ENCODE results near the gene WDR87.

DNA sequence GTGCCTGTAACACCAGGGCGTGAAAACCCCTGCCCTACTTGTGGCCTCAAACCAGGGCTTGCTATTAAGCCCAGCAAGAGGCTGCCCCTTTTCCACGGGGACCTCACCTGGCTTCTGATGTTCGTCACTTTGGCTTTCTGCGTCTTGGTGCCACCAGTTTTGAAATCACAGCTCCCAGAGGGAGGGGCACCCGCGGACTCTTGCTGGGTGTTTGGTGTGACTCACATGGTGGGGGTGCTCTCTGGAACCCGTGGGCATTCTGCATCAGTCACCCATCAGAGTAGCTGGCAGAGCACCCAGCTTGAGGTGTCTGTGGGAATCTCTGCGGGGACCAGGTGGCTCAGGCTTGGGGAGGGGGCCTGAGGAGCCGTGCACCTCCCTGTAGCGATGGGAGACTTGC is 19.9 kb upstream of the WDR87 start:
- TF ChIP-seq MAFK (IDR thresholded peaks at IDR 0.05; ENCODE audit: low read depth, low read length) = no peak
- TF ChIP-seq, protein P1, sequence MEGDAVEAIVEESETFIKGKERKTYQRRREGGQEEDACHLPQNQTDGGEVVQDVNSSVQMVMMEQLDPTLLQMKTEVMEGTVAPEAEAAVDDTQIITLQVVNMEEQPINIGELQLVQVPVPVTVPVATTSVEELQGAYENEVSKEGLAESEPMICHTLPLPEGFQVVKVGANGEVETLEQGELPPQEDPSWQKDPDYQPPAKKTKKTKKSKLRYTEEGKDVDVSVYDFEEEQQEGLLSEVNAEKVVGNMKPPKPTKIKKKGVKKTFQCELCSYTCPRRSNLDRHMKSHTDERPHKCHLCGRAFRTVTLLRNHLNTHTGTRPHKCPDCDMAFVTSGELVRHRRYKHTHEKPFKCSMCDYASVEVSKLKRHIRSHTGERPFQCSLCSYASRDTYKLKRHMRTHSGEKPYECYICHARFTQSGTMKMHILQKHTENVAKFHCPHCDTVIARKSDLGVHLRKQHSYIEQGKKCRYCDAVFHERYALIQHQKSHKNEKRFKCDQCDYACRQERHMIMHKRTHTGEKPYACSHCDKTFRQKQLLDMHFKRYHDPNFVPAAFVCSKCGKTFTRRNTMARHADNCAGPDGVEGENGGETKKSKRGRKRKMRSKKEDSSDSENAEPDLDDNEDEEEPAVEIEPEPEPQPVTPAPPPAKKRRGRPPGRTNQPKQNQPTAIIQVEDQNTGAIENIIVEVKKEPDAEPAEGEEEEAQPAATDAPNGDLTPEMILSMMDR (conservative IDR thresholded peaks at IDR 0.05; ENCODE audit: low read depth, low read length) = no peak
- TF ChIP-seq RFX5 (IDR thresholded peaks at IDR 0.05; ENCODE audit: low read depth, low read length) = no peak

All from IMR-90 (cell line).